SU-DHL-6 (cell line): ENCODE measurements around the gene TENT5C.

Experiments used
- H2AFZ ChIP-seq: fragments of 200-600 bp; sonication (generic); 2 replicates; pipeline ENCODE4 v1.6.1; 2014; ENCODE audit warnings: low read depth, mild to moderate bottlenecking, moderate library complexity, mixed read lengths, antibody characterized with exemption, low read length; ENCODE audit not compliant: severe bottlenecking
- H3F3A ChIP-seq: fragments of 200-600 bp; shearing (Covaris generic); 2 replicates; pipeline ENCODE4 v1.6.0; 2016; ENCODE audit warnings: antibody characterized with exemption, mild to moderate bottlenecking; ENCODE audit not compliant: insufficient read depth
- H3K27ac ChIP-seq: fragments of 200-600 bp; sonication (generic); 2 replicates; pipeline ENCODE4 v1.5.1; 2016; ENCODE audit warnings: low read depth, mild to moderate bottlenecking, low read length, moderate library complexity, mixed read lengths
- H3K27me3 ChIP-seq: fragments of 200-600 bp; sonication (generic), shearing (Covaris generic); 2 replicates; pipeline ENCODE4 v1.6.0; 2014; ENCODE audit warnings: mild to moderate bottlenecking, low read length
- H3K36me3 ChIP-seq: fragments of 200-600 bp; sonication (generic); 2 replicates; pipeline ENCODE4 v1.6.1; 2014; ENCODE audit warnings: mild to moderate bottlenecking, low read length, mixed read lengths
- H3K4me2 ChIP-seq: fragments of 300-600, 200-600 bp; shearing (Covaris generic), sonication (generic); 2 replicates; pipeline ENCODE4 v1.6.0; 2014; ENCODE audit warnings: low read length, low read depth, mild to moderate bottlenecking; ENCODE audit not compliant: poor library complexity, severe bottlenecking
- H3K4me3 ChIP-seq: fragments of 200-600 bp; sonication (generic); 2 replicates; pipeline ENCODE4 v1.5.1; 2014; ENCODE audit warnings: antibody characterized with exemption, low read length, mild to moderate bottlenecking, mixed read lengths; ENCODE audit not compliant: insufficient read depth, poor library complexity, severe bottlenecking
- H3K79me2 ChIP-seq: fragments of 200-600 bp; sonication (generic); 2 replicates; pipeline ENCODE4 v1.6.1; 2014; ENCODE audit warnings: mild to moderate bottlenecking, low read length, moderate library complexity; ENCODE audit not compliant: insufficient read depth
- H3K9ac ChIP-seq: fragments of 200-600 bp; sonication (generic); 2 replicates; pipeline ENCODE4 v1.7.0; 2014; ENCODE audit warnings: mild to moderate bottlenecking, low read length
- H3K9me2 ChIP-seq: fragments of 200-600 bp; sonication (generic); replicated peaks from 2 replicates; pipeline ENCODE4 v1.6.1; 2014; ENCODE audit warnings: low read length; ENCODE audit not compliant: insufficient read depth
- H3K9me3 ChIP-seq: fragments of 200-600 bp; sonication (generic); 2 replicates; pipeline ENCODE4 v1.6.1; 2014; ENCODE audit warnings: low read length, mixed read lengths; ENCODE audit not compliant: insufficient read depth
- H4K20me1 ChIP-seq: fragments of 200-600 bp; sonication (generic); 2 replicates; pipeline ENCODE4 v1.6.1; 2014; ENCODE audit warnings: low read depth, mild to moderate bottlenecking, antibody characterized with exemption, low read length, moderate library complexity, mixed read lengths
- CTCF ChIP-seq: fragments of 200-600 bp; sonication (generic); IDR thresholded peaks from one replicate; pipeline ENCODE4 v1.5.1; 2017; ENCODE audit warnings: antibody characterized with exemption, mild to moderate bottlenecking, low read length, moderate library complexity; ENCODE audit not compliant: insufficient read depth, poor library complexity, severe bottlenecking
- EZH2phosphoT487 ChIP-seq: fragments of 200-600 bp; sonication (generic), shearing (Covaris generic); conservative IDR thresholded peaks from 2 replicates; pipeline ENCODE4 v1.6.1; 2018; ENCODE audit warnings: mild to moderate bottlenecking, antibody characterized with exemption, low read length, moderate library complexity, mixed read lengths

TENT5C gene

GRCh38 chr1:117565076-117565556 lies 40.7 kb upstream of the TENT5C start:
- Histone ChIP-seq H3K27me3 (no peaks in the 10 kb centered on the region), H3K4me3 (no peak overlapping the region), H3K79me2 (no peaks in the 10 kb centered on the region), H3K27ac (no peak overlapping the region), H3K9me3 (no peaks in the 10 kb centered on the region), H3F3A (no peaks in the 10 kb centered on the region), H3K4me2 (no peak overlapping the region), H3K9me2 (no peaks in the 10 kb centered on the region), H2AFZ (no peak overlapping the region), H3K9ac (no peak overlapping the region), H4K20me1 (no peaks in the 10 kb centered on the region), H3K36me3 (no peaks in the 10 kb centered on the region)
- no peak for TF ChIP-seq CTCF
- no peak for TF ChIP-seq EZH2phosphoT487

DNA sequence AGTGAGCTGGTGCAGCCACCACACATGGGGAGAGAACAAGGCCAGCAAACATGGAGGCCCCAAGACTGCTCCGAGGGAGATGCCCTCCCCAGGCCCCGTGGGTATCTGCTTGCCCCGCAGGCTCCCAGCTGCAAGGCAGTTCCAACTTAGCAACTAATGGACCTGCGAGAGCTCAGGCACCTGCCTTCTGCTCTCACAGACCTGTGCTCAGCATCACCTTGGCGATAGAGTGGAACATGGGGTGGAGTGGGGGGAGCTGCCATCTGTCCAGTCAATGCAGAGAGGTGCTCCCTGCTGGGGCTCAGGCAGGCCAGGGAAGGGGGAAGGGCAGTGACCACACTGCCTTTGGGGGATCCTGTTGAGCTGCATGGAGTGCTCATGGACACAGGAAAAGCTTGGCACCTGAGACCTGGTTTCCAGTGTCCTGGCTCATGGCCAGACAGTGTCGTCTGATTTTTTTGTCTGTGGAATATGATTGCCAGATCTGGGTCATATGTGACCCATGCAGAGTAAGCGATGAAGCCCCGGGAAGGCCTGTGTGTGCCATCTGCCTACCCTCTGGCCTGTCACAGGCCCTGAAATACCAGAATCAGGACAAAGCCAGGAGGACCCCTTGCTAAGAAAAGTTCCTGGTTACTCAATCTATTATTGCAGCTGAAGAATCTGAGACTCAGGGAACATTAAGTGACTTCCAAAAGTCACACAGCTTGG lies 39.9 kb upstream of the TENT5C start:
- no peaks in the 10 kb centered on the region for H3K36me3 ChIP-seq
- no peak overlapping the region for H2AFZ ChIP-seq
- H3F3A ChIP-seq, result no peaks in the 10 kb centered on the region
- no peaks in the 10 kb centered on the region for H3K9me3 ChIP-seq
- H3K79me2 ChIP-seq, result no peaks in the 10 kb centered on the region
- no peak overlapping the region for H3K4me3 ChIP-seq
- H3K9me2 ChIP-seq, result no peaks in the 10 kb centered on the region
- no peak overlapping the region for H3K27ac ChIP-seq
- no peak overlapping the region for H3K9ac ChIP-seq
- no peaks in the 10 kb centered on the region for H4K20me1 ChIP-seq
- TF ChIP-seq CTCF (no peak), EZH2phosphoT487 (no peak)
- H3K27me3 ChIP-seq, result no peaks in the 10 kb centered on the region
- H3K4me2 ChIP-seq, result no peak overlapping the region

DNA sequence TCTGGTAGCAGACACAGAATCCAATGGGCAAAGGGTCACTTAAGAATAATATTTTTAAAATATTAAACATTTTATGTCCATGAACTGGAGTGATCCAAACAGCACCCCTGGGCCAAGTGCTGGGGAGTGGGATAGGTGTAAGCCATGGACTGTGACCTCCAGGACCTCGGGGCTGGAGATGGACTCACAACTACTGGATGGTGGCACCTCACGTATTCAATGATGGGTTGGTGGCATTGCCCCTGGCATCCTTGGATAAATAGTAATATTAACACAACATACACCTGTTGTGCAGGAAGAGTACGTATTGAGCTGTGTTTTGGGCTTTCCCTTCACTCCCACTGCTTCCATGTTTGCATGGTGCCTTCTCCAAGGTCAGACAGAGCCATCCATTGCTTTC lies 39.3 kb upstream of the TENT5C start:
- TF ChIP-seq CTCF (no peak), EZH2phosphoT487 (no peak)
- H3K79me2 ChIP-seq, result no peaks in the 10 kb centered on the region
- no peak overlapping the region for H3K4me2 ChIP-seq

More for the DNA sequence above, 39.3 kb upstream of the TENT5C start:
- H3K27me3 ChIP-seq, result no peaks in the 10 kb centered on the region
- H3K36me3 ChIP-seq, result no peaks in the 10 kb centered on the region
- H3F3A ChIP-seq, result no peaks in the 10 kb centered on the region
- H3K27ac ChIP-seq, result no peak overlapping the region
- H3K4me3 ChIP-seq, result no peak overlapping the region
- no peak overlapping the region for H2AFZ ChIP-seq
- H3K9me3 ChIP-seq, result no peaks in the 10 kb centered on the region
- no peak overlapping the region for H3K9ac ChIP-seq
- no peaks in the 10 kb centered on the region for H4K20me1 ChIP-seq
- H3K9me2 ChIP-seq, result no peaks in the 10 kb centered on the region
